GM19099 (cell line): ENCODE results near the gene LCE4A.

ENCODE experiments used
- POLR2A ChIP-seq: IDR thresholded peaks from 3 replicates; pipeline ENCODE4 v1.6.1; 2011; ENCODE audit warnings: low read depth; ENCODE audit not compliant: insufficient read length; ENCODE audit errors: extremely low read depth

LCE4A gene

GRCh38 chr1:152737997-152738396, 30.0 kb downstream of the LCE4A start:
- TF ChIP-seq POLR2A: no peak

GRCh38 chr1:152739841-152740240, 31.9 kb downstream of the LCE4A start:
- TF ChIP-seq POLR2A: no peak

GRCh38 chr1:152741656-152742055, 33.7 kb downstream of the LCE4A start:
- TF ChIP-seq POLR2A: no peak

- no peak for TF ChIP-seq POLR2A
Measured at GRCh38 chr1:152743371-152744145, 35.6 kb downstream of the LCE4A start.

- TF ChIP-seq POLR2A: no peak
Measured at GRCh38 chr1:152745289-152745704, 37.3 kb downstream of the LCE4A start.

GRCh38 chr1:152745765-152746444, 37.9 kb downstream of the LCE4A start:
- TF ChIP-seq POLR2A: no peak

GRCh38 chr1:152747831-152748230, 39.9 kb downstream of the LCE4A start:
- TF ChIP-seq POLR2A: no peak

GRCh38 chr1:152752225-152752624, 44.3 kb downstream of the LCE4A start:
- TF ChIP-seq POLR2A: no peak

GRCh38 chr1:152753586-152753985, 45.6 kb downstream of the LCE4A start:
- TF ChIP-seq POLR2A: no peak

GRCh38 chr1:152756872-152757271, 48.9 kb downstream of the LCE4A start:
- no peak for TF ChIP-seq POLR2A

- no peak for TF ChIP-seq POLR2A
Measured at GRCh38 chr1:152757747-152758146, 49.8 kb downstream of the LCE4A start, which contains the start of gene KPRP. KPRP (plus strand) TSS chr1:152758025; CDS start chr1:152759589, 1,564 bp downstream.

- no peak for TF ChIP-seq POLR2A
Measured at GRCh38 chr1:152758636-152759035, 50.7 kb downstream of the LCE4A start.
